Smooth muscle cell (in vitro differentiated cells): ENCODE results near the gene FMO5. TPM values are rescaled to one million over a fixed set of nuclear protein-coding genes. Genes with fewer than 3 reads are reported as not detected.
"Not testable (repeated sequence)": the region's sequence is repeated elsewhere in the genome, so short reads cannot be mapped to it uniquely, and the experiment has no call there.

Experiments
- DNase-seq: peaks from one replicate; lab custom pipeline; 2025; ENCODE audit not compliant: unreplicated experiment; lab: John Stamatoyannopoulos, UW
- H2AFZ ChIP-seq: fragments of 200-600 bp; sonication (generic); 2 replicates; pipeline ENCODE4 v1.6.0; 2016; ENCODE audit warnings: antibody characterized with exemption, low read depth, mild to moderate bottlenecking
- H3F3A ChIP-seq: fragments of 200-600 bp; sonication (generic); 2 replicates; pipeline ENCODE4 v1.6.0; 2017; ENCODE audit warnings: antibody characterized with exemption, low read depth
- H3K27ac ChIP-seq: fragments of 200-600 bp; sonication (generic); 2 replicates; pipeline ENCODE4 v1.5.1; 2016; ENCODE audit warnings: low read depth, mild to moderate bottlenecking
- H3K27me3 ChIP-seq: fragments of 200-600 bp; sonication (generic); 2 replicates; pipeline ENCODE4 v1.6.1; 2016; ENCODE audit warnings: low read depth, mild to moderate bottlenecking
- H3K36me3 ChIP-seq: fragments of 200-600 bp; sonication (generic); 2 replicates; pipeline ENCODE4 v1.5.1; 2016; ENCODE audit warnings: low read depth
- H3K4me1 ChIP-seq: fragments of 200-600 bp; sonication (generic); 2 replicates; pipeline ENCODE4 v1.5.1; 2016; ENCODE audit warnings: low read depth
- H3K4me2 ChIP-seq: fragments of 200-600 bp; sonication (generic); 2 replicates; pipeline ENCODE4 v1.6.0; 2016; ENCODE audit warnings: mild to moderate bottlenecking
- H3K4me3 ChIP-seq: fragments of 200-600 bp; sonication (generic); 2 replicates; pipeline ENCODE4 v1.5.1; 2016; ENCODE audit warnings: mild to moderate bottlenecking
- H3K79me2 ChIP-seq: fragments of 200-600 bp; sonication (generic); 2 replicates; pipeline ENCODE4 v1.6.0; 2016; ENCODE audit warnings: low read depth, mild to moderate bottlenecking
- H3K9ac ChIP-seq: fragments of 200-600 bp; sonication (generic); 2 replicates; pipeline ENCODE4 v1.6.0; 2016; ENCODE audit warnings: low read depth
- H3K9me3 ChIP-seq: fragments of 200-600 bp; sonication (generic); replicated peaks from 2 replicates; pipeline ENCODE4 v1.5.1; 2016; ENCODE audit warnings: low read depth
- H4K20me1 ChIP-seq: fragments of 200-600 bp; sonication (generic); 2 replicates; pipeline ENCODE4 v1.6.0; 2016; ENCODE audit warnings: low read depth
- CTCF ChIP-seq: fragments of 200-600 bp; sonication (generic); IDR thresholded peaks from 2 replicates; pipeline ENCODE4 v1.5.1; 2017; ENCODE audit warnings: borderline replicate concordance, mild to moderate bottlenecking, antibody characterized with exemption; ENCODE audit not compliant: insufficient read depth, poor library complexity, severe bottlenecking
- WGBS: methylation state at CpG from one replicate; pipeline ENCODE4 v1.1.7; 2016; ENCODE audit warnings: low lambda C conversion rate; 5-methylcytosine and 5-hydroxymethylcytosine counted together
- polyA plus RNA-seq: library from polyadenylated mRNA; unstranded; fragments of >200 nt; fragmentation: Nextera tagmentation; extraction: Ambion mirVana; gene quantifications from 2 replicates; pipeline ENCODE4 v1.2.1, GENCODE V29; 2016
- total RNA-seq: library from RNA; depleted of rRNA; stranded (reverse); fragments of >200 nt; gene quantifications from 2 replicates; pipeline ENCODE4 v1.2.3, GENCODE V29; 2014

The FMO5 gene
- total and polyA plus RNA-seq, 2 experiments from 2014 or later: 0.49 to 1.9 TPM

- Histone ChIP-seq H3F3A (no peaks in the 10 kb centered on the region), H3K9ac (no peak overlapping the region), H3K79me2 (no peaks in the 10 kb centered on the region), H3K27ac (no peak overlapping the region), H3K27me3 (no peaks in the 10 kb centered on the region), H3K4me1 (no peaks in the 10 kb centered on the region), H3K4me2 (no peak overlapping the region), H4K20me1 (no peaks in the 10 kb centered on the region), H3K36me3 (no peaks in the 10 kb centered on the region), H3K9me3 (no peaks in the 10 kb centered on the region), H3K4me3 (no peak overlapping the region), H2AFZ (no peak overlapping the region)
- no peak for DNase-seq
- WGBS: 100% methylated on average over 2 of the region's 2 CpGs
- TF ChIP-seq CTCF: no peak
Observed at GRCh38 chr1:147236448-147236847, 11.3 kb upstream of the FMO5 start.

- H4K20me1 ChIP-seq: no peaks in the 10 kb centered on the region
- H3K4me3 ChIP-seq: no peak overlapping the region
- H3K27ac ChIP-seq: no peak overlapping the region
- H3K27me3 ChIP-seq: no peaks in the 10 kb centered on the region
- H3K9me3 ChIP-seq: no peaks in the 10 kb centered on the region
- TF ChIP-seq CTCF: no peak
- H3F3A ChIP-seq: no peaks in the 10 kb centered on the region
- DNase-seq: no peak
- H3K36me3 ChIP-seq: no peaks in the 10 kb centered on the region
- H3K4me2 ChIP-seq: no peak overlapping the region
- no peaks in the 10 kb centered on the region for H3K4me1 ChIP-seq
- no peaks in the 10 kb centered on the region for H3K79me2 ChIP-seq
- WGBS: 100% methylated on average over 1 of the region's 1 CpG
- H2AFZ ChIP-seq: no peak overlapping the region
- no peak overlapping the region for H3K9ac ChIP-seq
Observed at GRCh38 chr1:147235822-147236221, 10.7 kb upstream of the FMO5 start.

- H3K9ac ChIP-seq, H3K27ac ChIP-seq, H3K4me2 ChIP-seq, H3K4me1 ChIP-seq, H3K27me3 ChIP-seq, H4K20me1 ChIP-seq, H3F3A ChIP-seq, H3K4me3 ChIP-seq, H2AFZ ChIP-seq, H3K36me3 ChIP-seq, DNase-seq, H3K79me2 ChIP-seq, H3K9me3 ChIP-seq: not testable (repeated sequence)
- 85% methylated on average over 8 of the region's 8 CpGs for WGBS
Observed at GRCh38 chr1:147233903-147234302, 8.8 kb upstream of the FMO5 start.

DNA sequence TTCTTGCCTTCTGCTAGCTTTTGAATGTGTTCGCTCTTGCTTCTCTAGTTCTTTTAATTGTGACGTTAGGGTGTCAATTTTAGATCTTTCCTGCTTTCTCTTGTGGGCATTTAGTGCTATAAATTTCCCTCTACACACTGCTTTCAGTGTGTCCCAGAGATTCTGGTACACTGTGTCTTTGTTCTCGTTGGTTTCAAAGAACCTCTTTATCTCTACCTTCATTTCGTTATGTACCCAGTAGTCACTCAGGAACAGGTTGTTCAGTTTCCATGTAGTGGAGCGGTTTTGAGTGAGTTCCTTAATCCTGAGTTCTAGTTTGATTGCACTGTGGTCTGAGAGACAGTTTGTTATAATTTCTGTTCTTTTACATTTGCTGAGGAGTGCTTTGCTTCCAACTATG, 5.9 kb upstream of the FMO5 start:
- 87% methylated on average over 5 of the region's 5 CpGs for WGBS
- not testable (repeated sequence) for H3K4me1 ChIP-seq, H3K9me3 ChIP-seq, H3K9ac ChIP-seq, H3K27ac ChIP-seq, H3K4me3 ChIP-seq, H3K79me2 ChIP-seq, H3K36me3 ChIP-seq, H3K27me3 ChIP-seq, H2AFZ ChIP-seq, DNase-seq, H3F3A ChIP-seq, H4K20me1 ChIP-seq, H3K4me2 ChIP-seq
